ENCODE measurements around the gene CDC73. TPM values are rescaled to one million over a fixed set of nuclear protein-coding genes. Genes with fewer than 3 reads are reported as not detected.
"Not testable (repeated sequence)": the region's sequence is repeated elsewhere in the genome, so short reads cannot be mapped to it uniquely, and the experiment has no call there.

The CDC73 gene
- total and polyA plus RNA-seq, 4 donors: 5.8 to 20.6 (median 12.6) TPM

DNA sequence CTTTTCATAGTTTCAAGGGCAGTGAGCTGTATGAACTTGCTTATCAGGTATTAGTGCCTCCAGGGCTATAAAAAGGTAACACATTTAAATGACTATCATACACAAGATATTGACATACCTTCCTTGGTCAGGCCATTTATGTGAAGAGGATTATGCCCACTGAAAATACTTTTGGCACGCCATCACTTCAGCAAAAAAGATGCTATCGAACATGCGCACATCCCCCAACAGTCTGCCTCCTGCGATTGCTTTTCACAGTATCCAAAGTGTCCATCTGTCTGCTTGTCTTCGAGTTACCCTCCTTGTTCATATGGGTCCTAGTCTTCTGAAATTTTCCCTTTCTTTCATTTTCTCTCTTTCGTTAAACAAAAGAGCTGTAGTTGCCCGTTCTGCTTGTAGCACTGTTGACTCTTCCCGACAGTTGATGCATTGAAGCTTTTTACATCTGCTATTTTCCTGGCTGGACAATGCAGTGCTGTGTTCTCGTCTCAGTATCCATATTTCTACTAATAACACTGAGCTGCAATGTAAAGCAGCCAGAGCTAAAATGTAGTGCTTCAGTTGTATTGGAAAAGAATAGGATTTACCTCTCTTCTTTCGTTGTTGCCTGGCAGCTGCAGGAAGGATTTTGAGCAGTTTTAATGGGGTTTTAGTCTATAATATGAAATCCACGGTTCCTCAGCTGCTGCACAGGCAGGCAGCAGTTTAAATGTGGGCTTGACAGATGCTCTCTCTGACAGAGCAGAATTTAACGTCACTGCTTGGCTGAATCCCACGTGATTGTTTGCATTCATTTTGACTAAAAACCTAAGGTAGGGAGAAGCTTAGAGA, 64.3 kb downstream of the CDC73 start, which contains the start of gene B3GALT2:
Gene B3GALT2, minus strand, starts transcription at position 713 of the 831 bp plus-strand sequence. CDS start 5,051 bp downstream, outside the sequence.
- H3K36me3 ChIP-seq (ENCODE audit: control insufficient read depth in 4 of 4, insufficient read depth in 3 of 4, low read depth in 1 of 4, low read length in 3 of 4): no peaks in the 10 kb centered on the region
- H3K4me3 ChIP-seq (ENCODE audit: low read depth in 1 of 3, low read length in 3 of 3): peak within 1 kb of the TSS in 2 of 3 donors; percentile 3 to 32
- peak within 1 kb of the TSS in 1 of 2 donors; percentile 27 for H3K9ac ChIP-seq (ENCODE audit: low read depth in 1 of 2, low read length in 2 of 2)
- H3K9me3 ChIP-seq (ENCODE audit: control insufficient read depth in 4 of 4, low read length in 3 of 4): no peaks in the 10 kb centered on the region
- 49% methylated on average over 13 of the region's 13 CpGs for WGBS
- no peak for DNase-seq (ENCODE audit: low spot score)
- H3K27ac ChIP-seq (ENCODE audit: low read depth in 1 of 2, low read length in 2 of 2): peak within 1 kb of the TSS in 1 of 2 donors; percentile 33
- H3K27me3 ChIP-seq (ENCODE audit: control insufficient read depth in 4 of 4, insufficient read depth in 4 of 4, low read length in 3 of 4): no peaks in the 10 kb centered on the region
- H3K4me1 ChIP-seq (ENCODE audit: control insufficient read depth in 4 of 4, insufficient read depth in 4 of 4, low read length in 3 of 4): peaks cover 0 to 30% (median 12%) of the 10 kb centered on the region in 4 donors
- TF ChIP-seq GABPA (IDR thresholded peaks at IDR 0.05 in 1 of 2, conservative IDR thresholded peaks at IDR 0.05 in 1 of 2): no peak
- no peak for TF ChIP-seq FOXA1 (IDR thresholded peaks at IDR 0.05)
- TF ChIP-seq EGR1 (IDR thresholded peaks at IDR 0.05; ENCODE audit: low read depth in 2 of 2): no peak
- TF ChIP-seq JUND (IDR thresholded peaks at IDR 0.05): no peak
- TF ChIP-seq HNF4A (conservative IDR thresholded peaks at IDR 0.05): no peak
- no peak for TF ChIP-seq ATF3 (IDR thresholded peaks at IDR 0.05)
- no peak for TF ChIP-seq RXRA (IDR thresholded peaks at IDR 0.05)
- TF ChIP-seq HNF4G (IDR thresholded peaks at IDR 0.05): no peak
- TF ChIP-seq YY1 (IDR thresholded peaks at IDR 0.05): no peak

GRCh38 chr1:193187114-193187513, 65.3 kb downstream of the CDC73 start:
- Histone ChIP-seq H3K27ac (ENCODE audit: low read depth in 1 of 2, low read length in 2 of 2) (no peak overlapping the region), H3K9me3 (ENCODE audit: control insufficient read depth in 4 of 4, low read length in 3 of 4) (no peaks in the 10 kb centered on the region), H3K9ac (ENCODE audit: low read depth in 1 of 2, low read length in 2 of 2) (no peak overlapping the region), H3K27me3 (ENCODE audit: control insufficient read depth in 4 of 4, insufficient read depth in 4 of 4, low read length in 3 of 4) (no peaks in the 10 kb centered on the region), H3K36me3 (ENCODE audit: control insufficient read depth in 4 of 4, insufficient read depth in 3 of 4, low read depth in 1 of 4, low read length in 3 of 4) (peaks cover 0 to 2% (median 0%) of the 10 kb centered on the region in 4 donors), H3K4me3 (ENCODE audit: low read depth in 1 of 3, low read length in 3 of 3) (no peak overlapping the region), H3K4me1 (ENCODE audit: control insufficient read depth in 4 of 4, insufficient read depth in 4 of 4, low read length in 3 of 4) (peaks cover 0 to 30% (median 12%) of the 10 kb centered on the region in 4 donors)
- TF ChIP-seq, protein P1, sequence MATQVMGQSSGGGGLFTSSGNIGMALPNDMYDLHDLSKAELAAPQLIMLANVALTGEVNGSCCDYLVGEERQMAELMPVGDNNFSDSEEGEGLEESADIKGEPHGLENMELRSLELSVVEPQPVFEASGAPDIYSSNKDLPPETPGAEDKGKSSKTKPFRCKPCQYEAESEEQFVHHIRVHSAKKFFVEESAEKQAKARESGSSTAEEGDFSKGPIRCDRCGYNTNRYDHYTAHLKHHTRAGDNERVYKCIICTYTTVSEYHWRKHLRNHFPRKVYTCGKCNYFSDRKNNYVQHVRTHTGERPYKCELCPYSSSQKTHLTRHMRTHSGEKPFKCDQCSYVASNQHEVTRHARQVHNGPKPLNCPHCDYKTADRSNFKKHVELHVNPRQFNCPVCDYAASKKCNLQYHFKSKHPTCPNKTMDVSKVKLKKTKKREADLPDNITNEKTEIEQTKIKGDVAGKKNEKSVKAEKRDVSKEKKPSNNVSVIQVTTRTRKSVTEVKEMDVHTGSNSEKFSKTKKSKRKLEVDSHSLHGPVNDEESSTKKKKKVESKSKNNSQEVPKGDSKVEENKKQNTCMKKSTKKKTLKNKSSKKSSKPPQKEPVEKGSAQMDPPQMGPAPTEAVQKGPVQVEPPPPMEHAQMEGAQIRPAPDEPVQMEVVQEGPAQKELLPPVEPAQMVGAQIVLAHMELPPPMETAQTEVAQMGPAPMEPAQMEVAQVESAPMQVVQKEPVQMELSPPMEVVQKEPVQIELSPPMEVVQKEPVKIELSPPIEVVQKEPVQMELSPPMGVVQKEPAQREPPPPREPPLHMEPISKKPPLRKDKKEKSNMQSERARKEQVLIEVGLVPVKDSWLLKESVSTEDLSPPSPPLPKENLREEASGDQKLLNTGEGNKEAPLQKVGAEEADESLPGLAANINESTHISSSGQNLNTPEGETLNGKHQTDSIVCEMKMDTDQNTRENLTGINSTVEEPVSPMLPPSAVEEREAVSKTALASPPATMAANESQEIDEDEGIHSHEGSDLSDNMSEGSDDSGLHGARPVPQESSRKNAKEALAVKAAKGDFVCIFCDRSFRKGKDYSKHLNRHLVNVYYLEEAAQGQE (IDR thresholded peaks at IDR 0.05): no peak
- TF ChIP-seq JUND (IDR thresholded peaks at IDR 0.05) (no peak), YY1 (IDR thresholded peaks at IDR 0.05) (no peak), RXRA (IDR thresholded peaks at IDR 0.05) (no peak), FOXA2 (IDR thresholded peaks at IDR 0.05) (no peak)
- TF ChIP-seq, protein P2, sequence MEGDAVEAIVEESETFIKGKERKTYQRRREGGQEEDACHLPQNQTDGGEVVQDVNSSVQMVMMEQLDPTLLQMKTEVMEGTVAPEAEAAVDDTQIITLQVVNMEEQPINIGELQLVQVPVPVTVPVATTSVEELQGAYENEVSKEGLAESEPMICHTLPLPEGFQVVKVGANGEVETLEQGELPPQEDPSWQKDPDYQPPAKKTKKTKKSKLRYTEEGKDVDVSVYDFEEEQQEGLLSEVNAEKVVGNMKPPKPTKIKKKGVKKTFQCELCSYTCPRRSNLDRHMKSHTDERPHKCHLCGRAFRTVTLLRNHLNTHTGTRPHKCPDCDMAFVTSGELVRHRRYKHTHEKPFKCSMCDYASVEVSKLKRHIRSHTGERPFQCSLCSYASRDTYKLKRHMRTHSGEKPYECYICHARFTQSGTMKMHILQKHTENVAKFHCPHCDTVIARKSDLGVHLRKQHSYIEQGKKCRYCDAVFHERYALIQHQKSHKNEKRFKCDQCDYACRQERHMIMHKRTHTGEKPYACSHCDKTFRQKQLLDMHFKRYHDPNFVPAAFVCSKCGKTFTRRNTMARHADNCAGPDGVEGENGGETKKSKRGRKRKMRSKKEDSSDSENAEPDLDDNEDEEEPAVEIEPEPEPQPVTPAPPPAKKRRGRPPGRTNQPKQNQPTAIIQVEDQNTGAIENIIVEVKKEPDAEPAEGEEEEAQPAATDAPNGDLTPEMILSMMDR (IDR thresholded peaks at IDR 0.05; ENCODE audit: low read depth, low read length, missing input control): no peak
- DNase-seq (ENCODE audit: low spot score): no peak
- WGBS: 88% methylated on average over 1 of the region's 1 CpG

DNA sequence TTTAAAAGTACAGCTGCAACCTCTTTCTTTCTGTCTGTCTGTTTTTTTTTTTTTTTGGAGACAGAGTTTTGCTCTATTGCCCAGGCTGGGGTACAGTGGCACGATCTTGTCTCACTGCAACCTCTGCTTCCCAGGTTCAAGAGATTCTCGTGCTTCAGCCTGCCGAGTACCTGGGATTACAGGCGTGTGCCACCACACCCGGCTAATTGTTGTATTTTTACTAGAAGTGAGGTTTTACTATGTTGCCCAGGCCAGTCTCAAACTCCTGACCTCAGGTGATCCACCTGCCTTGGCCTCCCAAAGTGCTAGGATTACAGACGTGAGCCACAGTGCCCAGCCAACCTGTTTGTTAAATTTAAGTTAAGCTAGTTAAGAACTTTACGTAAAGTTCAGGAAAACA, 67.1 kb downstream of the CDC73 start:
- not testable (repeated sequence) for DNase-seq (ENCODE audit: low spot score); H3K9ac ChIP-seq (ENCODE audit: low read depth in 1 of 2, low read length in 2 of 2); H3K9me3 ChIP-seq (ENCODE audit: control insufficient read depth in 4 of 4, low read length in 3 of 4); H3K27ac ChIP-seq (ENCODE audit: low read depth in 1 of 2, low read length in 2 of 2); H3K36me3 ChIP-seq (ENCODE audit: control insufficient read depth in 4 of 4, insufficient read depth in 3 of 4, low read depth in 1 of 4, low read length in 3 of 4); H3K4me3 ChIP-seq (ENCODE audit: low read depth in 1 of 3, low read length in 3 of 3); H3K27me3 ChIP-seq (ENCODE audit: control insufficient read depth in 4 of 4, insufficient read depth in 4 of 4, low read length in 3 of 4)
- 89% methylated on average over 7 of the region's 7 CpGs for WGBS
- peaks cover 0 to 24% (median 10%) of the 10 kb centered on the region in 4 donors for H3K4me1 ChIP-seq (ENCODE audit: control insufficient read depth in 4 of 4, insufficient read depth in 4 of 4, low read length in 3 of 4)
